HG02973 (cell line): ENCODE results near the gene TRIM54.

ENCODE experiments used
- ATAC-seq: cut with Tn5 transposase; IDR thresholded peaks from one replicate; pipeline ENCODE4 v1.9.1; 2021; ENCODE audit warnings: moderate library complexity; ENCODE audit not compliant: unreplicated experiment

The TRIM54 gene

DNA sequence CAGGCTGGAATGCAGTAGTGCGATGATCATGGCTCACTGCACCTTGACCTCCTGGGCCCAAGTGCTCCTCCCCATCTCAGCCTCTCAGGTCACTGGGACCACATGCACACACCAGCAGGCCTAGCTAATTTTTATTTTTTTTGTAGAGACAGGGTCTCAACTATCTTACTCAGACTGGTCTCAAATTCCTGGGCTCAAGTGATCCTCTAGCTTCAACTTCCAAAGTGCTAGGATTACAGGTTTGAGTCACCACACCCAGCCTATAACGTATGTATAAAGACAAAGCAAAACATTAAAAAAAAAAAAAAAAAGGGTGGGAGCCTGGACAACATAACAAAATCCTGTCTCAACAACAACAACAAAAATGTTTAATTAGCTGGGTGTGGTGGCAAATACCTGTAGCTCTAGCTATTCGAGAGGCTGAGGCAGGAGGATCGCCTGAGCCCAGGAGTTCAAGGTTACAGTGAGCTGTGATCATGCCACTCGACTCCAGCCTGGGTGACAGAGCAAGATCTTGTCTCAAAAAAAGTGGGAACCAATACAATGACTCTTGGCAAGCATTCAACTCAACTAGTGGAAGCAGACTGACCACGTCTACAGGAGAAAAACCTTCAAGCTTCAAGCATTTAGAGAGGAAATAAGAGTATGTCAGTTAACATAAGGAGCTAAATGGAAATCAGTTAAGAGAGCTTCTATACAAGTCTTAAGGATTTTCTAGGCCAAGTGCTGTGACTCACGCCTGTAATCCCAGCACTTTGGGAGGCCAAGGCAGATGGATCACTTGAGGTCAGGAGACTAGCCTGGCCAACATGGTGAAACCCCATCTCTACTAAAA, 71.8 kb downstream of the TRIM54 start:
- no peak for ATAC-seq

DNA sequence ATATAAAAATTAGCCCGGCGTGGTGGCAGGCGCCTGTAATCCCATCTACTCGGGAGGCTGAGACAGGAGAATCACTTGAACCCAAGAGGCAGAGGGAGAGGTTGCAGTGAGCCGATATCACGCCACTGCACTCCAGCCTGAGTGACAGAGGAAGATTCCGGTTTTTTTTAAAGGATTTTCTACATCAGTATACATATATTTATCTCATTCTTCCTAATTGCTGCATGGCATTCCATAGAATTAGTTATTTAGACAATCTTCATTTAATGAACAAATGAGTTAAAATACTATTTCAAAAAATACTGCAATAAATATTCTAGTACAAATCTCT, 72.3 kb downstream of the TRIM54 start:
- ATAC-seq, result no peak

DNA sequence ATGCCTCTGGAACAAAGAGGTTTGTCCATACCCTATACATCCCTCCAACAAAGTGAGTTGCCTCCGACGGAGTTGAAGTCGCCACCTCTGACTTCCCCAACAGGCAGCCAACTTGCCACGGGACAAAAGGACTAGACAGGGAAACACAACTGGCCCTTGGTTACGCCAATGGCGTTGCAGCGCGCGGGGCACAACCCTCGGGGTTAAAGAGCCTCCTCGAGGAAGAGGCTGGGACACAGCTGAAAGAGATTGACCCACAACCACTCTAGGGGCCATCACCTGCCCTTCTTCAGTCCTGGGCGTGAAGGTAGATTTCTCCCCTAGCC, 73.8 kb downstream of the TRIM54 start:
- ATAC-seq, result peak; percentile 28

DNA sequence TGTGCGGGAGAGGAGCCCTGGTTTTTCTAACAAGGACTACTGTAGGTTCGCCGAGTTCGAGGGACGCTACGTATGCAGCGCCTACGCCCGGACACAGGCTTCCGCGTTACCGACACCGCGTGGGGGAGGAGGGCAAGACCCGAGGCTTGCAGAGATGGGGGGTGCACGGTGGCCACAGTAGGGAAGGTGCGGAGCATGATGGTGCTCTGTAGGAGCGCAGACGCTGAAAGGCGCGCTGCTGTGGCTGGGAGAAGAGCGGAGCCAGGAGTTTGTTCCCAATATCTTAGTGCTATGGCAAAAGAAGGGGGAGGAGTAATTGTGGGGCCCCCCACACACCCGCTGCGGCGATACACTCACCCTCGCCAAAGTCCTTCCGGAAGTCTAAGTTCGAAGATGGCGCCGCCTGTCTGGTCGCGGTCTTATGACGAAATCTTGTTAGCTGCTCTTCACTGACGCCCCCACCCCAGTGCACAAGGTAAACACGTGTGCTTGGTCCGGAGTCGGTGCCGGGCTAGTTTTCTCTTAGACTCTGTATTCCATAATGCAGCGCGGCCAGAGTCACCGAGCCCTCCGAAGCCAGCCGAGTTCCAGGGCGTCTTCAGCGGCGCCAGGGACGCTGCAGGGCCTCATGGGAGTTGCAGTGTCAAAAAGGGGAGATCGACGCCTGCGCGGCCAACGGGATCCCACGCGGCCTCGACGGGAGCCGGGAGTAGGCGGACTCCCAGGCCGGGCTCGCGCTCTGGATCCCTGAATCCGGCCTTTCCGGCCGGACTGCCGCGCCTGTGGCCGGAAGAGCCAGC, 74.4 kb downstream of the TRIM54 start, which contains the start of gene GTF3C2:
TSS of gene GTF3C2 (minus strand) at position 383 of the 800 bp plus-strand sequence. CDS start 13,210 bp downstream, outside the sequence.
- ATAC-seq, result peak; percentile 68
